ENCODE measurements around the gene PPY.
"Not testable (repeated sequence)": the region's sequence is repeated elsewhere in the genome, so short reads cannot be mapped to it uniquely, and the experiment has no call there.

PPY gene

DNA sequence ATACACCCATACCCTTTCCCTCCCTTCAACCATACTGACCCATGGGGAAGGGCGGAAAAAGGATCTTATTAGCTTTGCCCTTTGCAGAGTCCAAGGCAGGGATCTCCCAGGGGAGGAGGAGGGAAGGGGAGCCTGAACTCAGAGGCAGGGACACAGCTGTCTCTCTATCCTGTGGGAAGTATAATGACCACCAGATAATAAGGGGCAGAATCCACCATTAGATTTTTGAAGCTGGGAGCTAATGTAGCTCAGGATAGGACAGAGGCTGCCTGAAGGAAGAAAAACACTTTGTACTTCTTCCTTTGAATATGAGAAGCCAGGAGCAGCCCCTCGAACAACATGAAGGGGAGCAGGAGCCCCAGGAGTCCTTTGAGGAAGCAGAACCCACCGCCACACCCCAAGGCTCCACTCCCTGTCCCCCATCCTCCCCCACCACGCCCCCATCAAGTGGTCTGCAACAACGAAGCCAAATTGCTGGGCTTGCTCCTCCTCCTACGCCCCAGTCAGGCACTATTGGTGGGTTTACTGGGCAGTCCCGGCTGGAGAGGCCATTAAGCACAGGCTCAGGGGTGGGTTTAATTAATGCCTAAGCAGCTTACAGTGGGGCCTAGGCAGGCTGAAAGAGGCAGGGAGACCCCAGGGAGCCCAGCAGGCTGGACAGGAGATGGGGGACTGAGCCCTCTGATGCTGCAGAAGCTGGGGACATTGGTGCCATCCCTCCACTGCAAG, 40.3 kb downstream of the PPY start:
- DNase-seq: peak; percentile 70

DNA sequence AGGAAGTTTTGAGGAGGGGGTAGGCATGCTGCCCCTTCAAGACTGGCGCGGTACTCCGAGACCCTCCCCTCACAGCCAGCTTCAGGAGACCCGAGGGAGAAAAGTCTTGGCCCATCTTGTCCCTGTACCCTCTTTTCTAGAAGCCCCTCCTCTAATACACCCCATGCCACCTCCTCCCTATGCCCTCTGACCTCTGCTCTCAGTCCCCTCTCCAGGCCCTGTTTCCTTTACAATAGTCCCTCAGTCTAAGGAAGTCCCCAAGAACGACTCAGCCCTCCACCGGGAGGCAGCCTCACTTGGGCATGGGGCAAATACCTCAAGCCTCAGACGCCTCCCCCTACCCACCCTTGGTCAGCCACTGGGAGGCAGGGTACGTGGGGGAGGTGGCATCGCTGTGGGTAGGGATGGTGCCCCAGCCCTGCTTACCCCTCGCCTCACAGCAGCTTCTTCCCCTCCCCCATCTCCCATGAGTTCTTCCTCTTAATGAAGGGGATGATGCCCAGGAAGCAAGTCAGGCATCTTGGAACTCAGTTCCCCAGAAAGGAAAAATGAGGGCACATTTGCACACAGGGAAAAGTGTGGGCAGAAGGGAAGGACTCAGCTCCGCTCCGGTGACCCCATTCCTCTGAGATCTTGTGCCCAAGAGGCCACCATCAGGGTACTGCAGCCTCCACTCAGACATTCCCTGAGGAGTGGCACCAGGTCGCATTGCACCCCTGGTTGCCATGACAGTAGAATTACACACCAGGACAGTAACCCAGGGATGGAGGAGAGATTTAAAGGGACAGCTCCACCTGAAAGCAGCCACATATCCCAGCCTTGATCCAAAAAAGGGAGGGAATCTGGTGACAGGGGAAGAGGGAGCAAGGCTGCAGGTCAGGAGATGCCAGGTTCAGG, 41.2 kb downstream of the PPY start:
- DNase-seq: peak; percentile 65

DNA sequence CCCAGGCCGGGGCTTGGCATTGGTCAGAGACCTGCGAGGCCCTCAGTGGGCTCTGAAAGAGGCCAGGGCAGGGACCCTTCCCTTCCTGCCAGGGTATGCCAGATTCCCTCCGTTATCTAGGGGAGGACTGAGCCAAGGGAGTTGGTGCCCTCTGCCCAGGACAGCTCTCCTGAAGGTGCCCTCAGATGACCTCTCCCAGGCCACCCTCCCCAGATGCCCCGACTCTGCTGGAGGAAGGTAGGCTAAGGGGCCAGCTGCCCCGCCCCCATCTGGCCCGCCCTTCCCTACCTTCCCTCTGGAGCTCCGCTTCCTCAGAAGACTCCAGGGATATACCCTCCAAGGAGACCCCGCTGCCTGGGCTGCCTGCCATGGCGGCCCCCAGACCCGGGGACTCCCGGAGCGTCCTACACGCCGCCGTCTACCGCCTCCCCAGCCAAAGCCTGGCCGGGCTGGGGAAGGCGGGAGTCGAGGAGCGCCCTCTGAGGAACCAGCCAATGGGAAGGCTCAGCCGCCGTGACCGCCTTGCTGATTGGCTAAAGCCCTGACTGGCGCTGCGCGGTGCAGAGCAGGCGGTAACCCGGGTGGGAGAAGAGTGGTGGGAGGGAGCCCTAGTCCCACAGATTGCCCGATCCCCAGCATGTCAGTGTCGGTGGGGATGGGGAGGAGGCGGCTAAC, 42.0 kb downstream of the PPY start:
- peak; percentile 96 for DNase-seq

DNA sequence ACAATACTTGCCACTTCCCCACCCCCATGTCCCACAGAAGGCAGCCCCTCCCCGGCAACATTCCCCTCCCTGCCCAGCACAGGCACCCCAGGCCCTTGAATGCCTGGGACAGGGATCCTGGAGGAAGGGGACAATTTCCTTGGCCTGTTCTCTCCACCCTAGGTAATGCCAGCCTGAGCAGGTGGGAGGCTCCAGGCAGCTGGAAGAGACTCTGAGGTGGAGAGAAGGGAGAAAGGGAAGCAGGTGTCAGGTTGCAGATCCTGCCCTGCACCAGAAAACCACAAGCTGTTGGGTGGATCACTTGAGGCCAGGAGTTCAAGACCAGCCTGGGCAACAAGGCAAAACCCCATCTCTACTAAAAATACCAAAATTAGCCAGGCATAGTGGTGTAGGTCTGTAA, 43.8 kb downstream of the PPY start:
- no peak for DNase-seq

DNA sequence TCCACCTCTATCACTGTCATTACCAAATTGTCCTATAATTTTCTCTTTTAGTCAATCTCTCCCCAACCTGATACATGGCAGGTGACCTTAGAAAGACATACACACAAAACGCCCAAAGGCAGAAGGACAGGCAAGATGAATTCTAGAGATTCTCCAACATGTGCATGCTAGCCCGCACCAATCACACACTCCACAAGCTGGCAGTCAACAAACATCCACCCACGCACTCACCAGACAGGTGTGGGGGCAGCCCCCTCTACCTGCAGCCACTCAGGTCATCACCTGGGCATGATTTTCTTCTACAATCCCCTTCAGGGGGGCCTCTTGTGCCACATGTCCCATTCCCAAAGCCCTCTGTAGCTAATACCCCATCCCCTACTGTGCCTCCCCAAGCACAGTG, 44.4 kb downstream of the PPY start:
- DNase-seq: no peak

DNA sequence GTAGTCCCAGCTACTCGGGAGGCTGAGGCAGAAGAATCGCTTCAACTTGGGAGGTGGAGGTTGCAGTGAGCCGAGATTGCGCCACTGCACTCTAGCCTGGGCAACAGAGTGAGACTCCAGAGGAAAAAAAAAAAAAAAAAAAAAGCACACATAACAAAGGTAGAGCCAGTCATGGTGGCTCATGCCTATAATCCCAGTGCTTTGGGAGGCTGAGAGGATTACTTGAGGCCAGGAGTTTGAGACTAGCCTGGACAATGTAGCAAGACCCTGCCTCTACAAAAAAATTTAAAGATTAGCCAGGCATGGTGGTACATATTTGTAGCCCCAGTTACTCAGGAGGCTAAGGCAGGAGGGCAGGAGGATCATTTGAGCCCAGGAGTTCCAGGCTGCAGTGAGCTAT, 47.8 kb downstream of the PPY start:
- DNase-seq: not testable (repeated sequence)

DNA sequence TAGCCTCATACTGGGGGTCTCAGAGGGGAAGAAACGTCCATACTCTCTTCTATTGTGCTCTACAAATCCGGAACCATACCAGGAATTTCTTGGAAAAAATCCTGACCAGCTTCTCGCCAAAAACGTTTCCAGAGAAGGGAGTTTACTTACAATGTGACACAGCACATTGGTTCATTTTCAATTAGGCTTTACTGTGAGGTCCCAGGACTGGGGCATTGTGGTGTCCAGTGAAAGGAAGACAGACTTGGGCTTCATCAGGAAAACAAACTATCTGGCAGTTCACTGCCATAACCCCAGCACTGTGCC, 49.7 kb downstream of the PPY start:
- no peak for DNase-seq

DNA sequence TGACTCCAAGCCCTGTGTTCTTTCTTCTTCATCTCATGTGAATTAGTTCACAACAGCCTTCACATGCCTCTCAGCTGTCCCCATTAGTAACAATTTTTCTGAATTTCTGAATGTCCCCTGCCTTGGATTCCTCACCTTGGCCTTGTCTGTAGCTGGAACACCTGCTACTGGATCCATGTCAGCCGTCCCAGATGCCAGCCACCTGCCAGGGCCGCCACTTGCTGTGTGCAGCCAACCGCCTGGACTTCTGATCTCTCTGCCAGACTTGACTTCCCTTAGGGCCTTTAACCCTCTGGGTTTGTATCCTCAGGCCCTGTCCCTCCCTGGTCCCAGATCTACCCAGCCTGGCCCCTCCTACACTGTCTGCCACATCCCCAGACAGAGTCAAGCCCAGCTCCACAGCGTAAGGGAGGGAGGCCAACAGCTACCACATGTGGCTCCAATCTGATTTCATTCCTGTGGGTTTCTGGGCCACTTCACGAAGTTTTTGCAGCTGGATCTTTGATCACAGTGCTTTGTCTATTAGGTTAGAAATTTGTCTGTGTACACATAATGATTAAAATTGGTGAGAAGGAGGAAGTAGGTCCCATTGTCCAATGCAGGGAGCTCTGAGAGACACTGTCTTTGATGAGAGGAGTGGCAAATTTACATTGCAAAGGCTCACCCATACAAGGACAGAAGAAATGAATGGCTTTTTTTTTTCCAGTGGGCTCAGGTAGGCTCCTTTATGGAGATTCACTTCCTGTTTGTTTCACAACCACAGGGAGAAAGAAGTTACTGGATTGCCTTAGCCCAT, 50.2 kb downstream of the PPY start:
- DNase-seq: peak; percentile 28
